NOMO-1 (cell line): Measurements from ENCODE around the gene RAB40B.
"Not testable (repeated sequence)": the region's sequence is repeated elsewhere in the genome, so short reads cannot be mapped to it uniquely, and the experiment has no call there.

Experiments used
- DNase-seq, 2 experiments: peaks; one replicate each; lab custom pipeline; 2025; ENCODE audit not compliant: unreplicated experiment in 2 of 2; lab: John Stamatoyannopoulos, UW

The RAB40B gene

GRCh38 chr17:82654611-82655010, 43.9 kb downstream of the RAB40B start:
- DNase-seq: not testable (repeated sequence)

- DNase-seq: no peak
These were observed 44.6 kb downstream of the RAB40B start for GRCh38 chr17:82653651-82654528.

- DNase-seq: no peak
These were observed 47.8 kb downstream of the RAB40B start for GRCh38 chr17:82650723-82651122.

GRCh38 chr17:82649501-82650261, 48.8 kb downstream of the RAB40B start:
- DNase-seq: no peak

GRCh38 chr17:82648742-82649331, 49.7 kb downstream of the RAB40B start:
- no peak for DNase-seq

- peak; percentile 87 to 93 for DNase-seq
These were observed 50.3 kb downstream of the RAB40B start, which contains the start of gene WDR45B for GRCh38 chr17:82648165-82648668. WDR45B (minus strand) TSS chr17:82648444; CDS start chr17:82648340, 104 bp downstream.

GRCh38 chr17:82647593-82648164, 50.8 kb downstream of the RAB40B start:
- DNase-seq: peak in 1 of 2 experiments; percentile 4

GRCh38 chr17:82645516-82645915, 53.0 kb downstream of the RAB40B start:
- DNase-seq: no peak

- no peak for DNase-seq
These were observed 54.4 kb downstream of the RAB40B start for GRCh38 chr17:82644148-82644547.

GRCh38 chr17:82642022-82642421, 56.5 kb downstream of the RAB40B start:
- no peak for DNase-seq

GRCh38 chr17:82640036-82640435, 58.5 kb downstream of the RAB40B start:
- no peak for DNase-seq

GRCh38 chr17:82639628-82640027, 58.9 kb downstream of the RAB40B start:
- DNase-seq: no peak

- DNase-seq: no peak
These were observed 60.2 kb downstream of the RAB40B start for GRCh38 chr17:82638183-82638773.

- DNase-seq: no peak
These were observed 61.6 kb downstream of the RAB40B start for GRCh38 chr17:82636626-82637598.

- no peak for DNase-seq
These were observed 65.2 kb downstream of the RAB40B start for GRCh38 chr17:82633343-82633742.

GRCh38 chr17:82632451-82632850, 66.0 kb downstream of the RAB40B start:
- no peak for DNase-seq

GRCh38 chr17:82631544-82631943, 67.0 kb downstream of the RAB40B start:
- no peak for DNase-seq

- no peak for DNase-seq
These were observed 68.3 kb downstream of the RAB40B start for GRCh38 chr17:82630212-82630611.

GRCh38 chr17:82629748-82630147, 68.8 kb downstream of the RAB40B start:
- no peak for DNase-seq
